GM12878 (cell line): ENCODE results near the gene SPAG9. TPM values are rescaled to one million over a fixed set of nuclear protein-coding genes. Genes with fewer than 3 reads are reported as not detected.

Experiments used
- BCL11A ChIP-seq: IDR thresholded peaks from 2 replicates; pipeline ENCODE4 v1.6.1; 2011; ENCODE audit warnings: low read depth, low read length
- CBX3 ChIP-seq: fragments of 200-600 bp; sonication (generic); IDR thresholded peaks from 2 replicates; pipeline ENCODE4 v1.6.1; 2016; ENCODE audit warnings: low read depth, borderline replicate concordance
- CEBPB ChIP-seq, 2 experiments: fragments of 150-350 bp in 1 of 2; IDR thresholded peaks; 2 replicates each; pipeline ENCODE4 v1.6.1; 2012 to 2014; ENCODE audit warnings: low read depth in 2 of 2, low read length in 2 of 2, borderline replicate concordance in 1 of 2, inconsistent platforms in 1 of 2
- EED ChIP-seq: sonication (generic); IDR thresholded peaks from 2 replicates; pipeline ENCODE4 v1.6.1; 2016; ENCODE audit warnings: antibody characterized with exemption, low read depth
- IKZF2 ChIP-seq, 2 experiments: fragments of 450-650 bp; IDR thresholded peaks; 2 replicates each; pipeline ENCODE4 v1.6.1; 2017; ENCODE audit warnings: mild to moderate bottlenecking in 2 of 2, moderate library complexity in 2 of 2
- NRF1 ChIP-seq: conservative IDR thresholded peaks from 2 replicates; pipeline ENCODE4 v1.6.1; 2011; ENCODE audit warnings: mild to moderate bottlenecking, low read depth, low read length, improper control_type of control experiment
- POLR2A ChIP-seq: IDR thresholded peaks from 2 replicates; pipeline ENCODE4 v1.6.1; 2011; ENCODE audit warnings: low read depth, mild to moderate bottlenecking, low read length
- RAD51 ChIP-seq: fragments of 450-650 bp; IDR thresholded peaks from 2 replicates; pipeline ENCODE4 v1.6.1; 2016; ENCODE audit warnings: moderate library complexity, mild to moderate bottlenecking, inconsistent platforms
- RB1 ChIP-seq: fragments of 450-650 bp; formaldehyde crosslinking; IDR thresholded peaks from 2 replicates; pipeline ENCODE4 v1.6.1; 2017; ENCODE audit warnings: mild to moderate bottlenecking, borderline replicate concordance
- SPI1 ChIP-seq: IDR thresholded peaks from 2 replicates; pipeline ENCODE4 v1.6.1; 2011; ENCODE audit warnings: low read depth, mild to moderate bottlenecking, low read length, moderate library complexity, borderline replicate concordance; ENCODE audit not compliant: insufficient read depth
- SUZ12 ChIP-seq: fragments of 200-600 bp; sonication (generic); IDR thresholded peaks from one replicate; pipeline ENCODE4 v1.6.1; 2018; ENCODE audit warnings: antibody characterized with exemption, mild to moderate bottlenecking; ENCODE audit not compliant: unreplicated experiment
- TBL1XR1 ChIP-seq: IDR thresholded peaks from 2 replicates; pipeline ENCODE4 v1.6.1; 2012; ENCODE audit warnings: low read depth, low read length, improper control_type of control experiment
- ZNF207 ChIP-seq: fragments of 450-650 bp; IDR thresholded peaks from 2 replicates; pipeline ENCODE4 v1.6.1; 2014; ENCODE audit warnings: antibody characterized with exemption, mild to moderate bottlenecking, borderline replicate concordance
- polyA plus RNA-seq, 11 experiments: library from polyadenylated mRNA; depleted of rRNA in 4 of 11; unstranded in 6 of 11; stranded (reverse) in 5 of 11; fragments of >200 nt; fragmentation: Nextera tagmentation in 4 of 11; fragmentation: Illumina TruSeq in 1 of 11; extraction: Ambion mirVana in 4 of 11; extraction: Trizol in 1 of 11; gene quantifications; 1 replicate in 1 of 11; 2 replicates in 10 of 11; pipeline versions ENCODE4 v1.2.1 to v1.2.3, GENCODE V29; 2011 to 2016; ENCODE audit warnings: inconsistent platforms in 2 of 11, missing spikeins in 2 of 11, low read depth in 1 of 11
- total RNA-seq, 4 experiments: library from RNA; depleted of rRNA in 3 of 4; stranded (reverse); fragments of >200 nt in 3 of 4; fragmentation: Illumina TruSeq in 1 of 4; extraction: Trizol in 1 of 4; gene quantifications; 2 replicates each; pipeline versions ENCODE4 v1.2.1 to v1.2.3, GENCODE V29; 2013 to 2021
- TF ChIP-seq, protein P1 (sequence below): fragments of 450-650 bp; IDR thresholded peaks from 2 replicates; pipeline ENCODE4 v1.6.1; 2018; ENCODE audit warnings: borderline replicate concordance, mild to moderate bottlenecking; ENCODE audit not compliant: partially characterized antibody
- TF ChIP-seq, protein P2 (sequence below): fragments of 450-650 bp; formaldehyde crosslinking; IDR thresholded peaks from 2 replicates; pipeline ENCODE4 v1.5.0; 2022; ENCODE audit warnings: mild to moderate bottlenecking, missing genetic modification characterization
- TF ChIP-seq, protein P3 (sequence below): fragments of 450-650 bp; IDR thresholded peaks from 2 replicates; pipeline ENCODE4 v1.6.1; 2014; ENCODE audit warnings: mild to moderate bottlenecking
- TF ChIP-seq, protein P4 (sequence below): fragments of 450-650 bp; formaldehyde crosslinking; IDR thresholded peaks from 2 replicates; pipeline ENCODE4 v1.4.0; 2022; ENCODE audit warnings: mild to moderate bottlenecking, moderate library complexity
- TF ChIP-seq, protein P5 (sequence below): IDR thresholded peaks from 2 replicates; pipeline ENCODE4 v1.6.1; 2012; ENCODE audit warnings: low read depth, low read length, improper control_type of control experiment

The SPAG9 gene
- total and polyA plus RNA-seq, 10 of the 15 experiments (the other 5 are each of a cell fraction or from before 2014, with no cell fraction given), result 6.6 to 42.0 (median 24.9) TPM

DNA sequence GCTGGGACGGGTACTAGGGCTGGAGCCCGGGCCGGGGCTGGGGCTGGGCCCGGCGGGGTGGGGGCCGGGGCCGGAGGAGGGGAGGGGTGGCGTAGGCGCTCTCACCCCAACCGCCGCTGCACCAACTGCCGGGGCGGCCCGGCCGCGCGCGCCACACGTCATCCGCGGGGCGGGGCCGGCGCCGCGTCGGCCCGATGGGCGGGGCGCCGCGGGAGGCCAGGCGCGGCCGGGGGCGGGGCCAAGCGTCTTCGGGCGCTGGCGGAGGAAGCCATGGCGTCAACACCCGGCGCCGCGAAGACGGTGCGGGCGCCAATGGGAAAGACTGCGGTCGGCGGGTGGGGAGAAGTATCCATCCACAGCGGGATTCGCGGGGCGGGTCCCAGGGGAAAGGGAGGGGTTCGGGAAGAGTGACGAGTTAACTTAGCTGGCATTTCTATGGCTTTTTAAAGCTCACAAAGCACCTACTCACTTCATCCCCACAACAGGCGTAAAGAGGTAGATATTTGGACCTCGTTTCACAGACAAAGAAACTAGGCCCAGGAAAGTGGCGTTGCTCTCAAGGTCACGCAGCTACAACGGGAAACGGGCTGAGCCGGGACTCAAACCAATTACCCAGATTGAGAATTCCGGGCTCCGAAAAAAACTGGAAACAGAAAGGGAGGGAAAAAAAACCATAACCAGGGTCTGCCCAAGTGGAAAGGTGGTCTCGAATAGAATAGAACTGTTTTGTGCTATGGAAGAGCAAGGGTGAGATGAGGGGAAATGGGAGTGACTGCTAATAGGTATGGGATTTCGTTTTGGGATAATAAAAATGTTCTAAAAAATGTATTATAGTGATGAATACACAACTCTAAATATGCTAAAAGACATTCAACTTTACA lies at the start of gene SPAG9 (continued):
- TF ChIP-seq, protein P1, sequence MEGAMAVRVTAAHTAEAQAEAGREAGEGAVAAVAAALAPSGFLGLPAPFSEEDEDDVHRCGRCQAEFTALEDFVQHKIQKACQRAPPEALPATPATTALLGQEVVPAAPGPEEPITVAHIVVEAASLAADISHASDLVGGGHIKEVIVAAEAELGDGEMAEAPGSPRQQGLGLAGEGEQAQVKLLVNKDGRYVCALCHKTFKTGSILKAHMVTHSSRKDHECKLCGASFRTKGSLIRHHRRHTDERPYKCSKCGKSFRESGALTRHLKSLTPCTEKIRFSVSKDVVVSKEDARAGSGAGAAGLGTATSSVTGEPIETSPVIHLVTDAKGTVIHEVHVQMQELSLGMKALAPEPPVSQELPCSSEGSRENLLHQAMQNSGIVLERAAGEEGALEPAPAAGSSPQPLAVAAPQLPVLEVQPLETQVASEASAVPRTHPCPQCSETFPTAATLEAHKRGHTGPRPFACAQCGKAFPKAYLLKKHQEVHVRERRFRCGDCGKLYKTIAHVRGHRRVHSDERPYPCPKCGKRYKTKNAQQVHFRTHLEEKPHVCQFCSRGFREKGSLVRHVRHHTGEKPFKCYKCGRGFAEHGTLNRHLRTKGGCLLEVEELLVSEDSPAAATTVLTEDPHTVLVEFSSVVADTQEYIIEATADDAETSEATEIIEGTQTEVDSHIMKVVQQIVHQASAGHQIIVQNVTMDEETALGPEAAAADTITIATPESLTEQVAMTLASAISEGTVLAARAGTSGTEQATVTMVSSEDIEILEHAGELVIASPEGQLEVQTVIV, result no peak
- TF ChIP-seq CEBPB (IDR thresholded peaks at IDR 0.05; ENCODE audit: borderline replicate concordance in 1 of 2, low read depth in 2 of 2, low read length in 2 of 2) (no peak), ZNF207 (peak; percentile 52; the same call in 1 of the 2 replicates), RB1 (no peak; the same call in 1 of the 2 replicates), EED (peak; percentile 95), SPI1 (no peak), NRF1 (no peak), CBX3 (no peak), RAD51 (no peak), IKZF2 (IDR thresholded peaks at IDR 0.05) (peak; percentile 97 to 98), BCL11A (no peak), POLR2A (peak; percentile 88), SUZ12 (no peak), TBL1XR1 (no peak)
- TF ChIP-seq, protein P2, sequence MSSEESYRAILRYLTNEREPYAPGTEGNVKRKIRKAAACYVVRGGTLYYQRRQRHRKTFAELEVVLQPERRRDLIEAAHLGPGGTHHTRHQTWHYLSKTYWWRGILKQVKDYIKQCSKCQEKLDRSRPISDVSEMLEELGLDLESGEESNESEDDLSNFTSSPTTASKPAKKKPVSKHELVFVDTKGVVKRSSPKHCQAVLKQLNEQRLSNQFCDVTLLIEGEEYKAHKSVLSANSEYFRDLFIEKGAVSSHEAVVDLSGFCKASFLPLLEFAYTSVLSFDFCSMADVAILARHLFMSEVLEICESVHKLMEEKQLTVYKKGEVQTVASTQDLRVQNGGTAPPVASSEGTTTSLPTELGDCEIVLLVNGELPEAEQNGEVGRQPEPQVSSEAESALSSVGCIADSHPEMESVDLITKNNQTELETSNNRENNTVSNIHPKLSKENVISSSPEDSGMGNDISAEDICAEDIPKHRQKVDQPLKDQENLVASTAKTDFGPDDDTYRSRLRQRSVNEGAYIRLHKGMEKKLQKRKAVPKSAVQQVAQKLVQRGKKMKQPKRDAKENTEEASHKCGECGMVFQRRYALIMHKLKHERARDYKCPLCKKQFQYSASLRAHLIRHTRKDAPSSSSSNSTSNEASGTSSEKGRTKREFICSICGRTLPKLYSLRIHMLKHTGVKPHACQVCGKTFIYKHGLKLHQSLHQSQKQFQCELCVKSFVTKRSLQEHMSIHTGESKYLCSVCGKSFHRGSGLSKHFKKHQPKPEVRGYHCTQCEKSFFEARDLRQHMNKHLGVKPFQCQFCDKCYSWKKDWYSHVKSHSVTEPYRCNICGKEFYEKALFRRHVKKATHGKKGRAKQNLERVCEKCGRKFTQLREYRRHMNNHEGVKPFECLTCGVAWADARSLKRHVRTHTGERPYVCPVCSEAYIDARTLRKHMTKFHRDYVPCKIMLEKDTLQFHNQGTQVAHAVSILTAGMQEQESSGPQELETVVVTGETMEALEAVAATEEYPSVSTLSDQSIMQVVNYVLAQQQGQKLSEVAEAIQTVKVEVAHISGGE, result no peak
- TF ChIP-seq, protein P3, sequence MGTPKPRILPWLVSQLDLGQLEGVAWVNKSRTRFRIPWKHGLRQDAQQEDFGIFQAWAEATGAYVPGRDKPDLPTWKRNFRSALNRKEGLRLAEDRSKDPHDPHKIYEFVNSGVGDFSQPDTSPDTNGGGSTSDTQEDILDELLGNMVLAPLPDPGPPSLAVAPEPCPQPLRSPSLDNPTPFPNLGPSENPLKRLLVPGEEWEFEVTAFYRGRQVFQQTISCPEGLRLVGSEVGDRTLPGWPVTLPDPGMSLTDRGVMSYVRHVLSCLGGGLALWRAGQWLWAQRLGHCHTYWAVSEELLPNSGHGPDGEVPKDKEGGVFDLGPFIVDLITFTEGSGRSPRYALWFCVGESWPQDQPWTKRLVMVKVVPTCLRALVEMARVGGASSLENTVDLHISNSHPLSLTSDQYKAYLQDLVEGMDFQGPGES, result 0 out of 2 replicates have a peak, but pooled peaks have one; percentile 40
- TF ChIP-seq, protein P4, sequence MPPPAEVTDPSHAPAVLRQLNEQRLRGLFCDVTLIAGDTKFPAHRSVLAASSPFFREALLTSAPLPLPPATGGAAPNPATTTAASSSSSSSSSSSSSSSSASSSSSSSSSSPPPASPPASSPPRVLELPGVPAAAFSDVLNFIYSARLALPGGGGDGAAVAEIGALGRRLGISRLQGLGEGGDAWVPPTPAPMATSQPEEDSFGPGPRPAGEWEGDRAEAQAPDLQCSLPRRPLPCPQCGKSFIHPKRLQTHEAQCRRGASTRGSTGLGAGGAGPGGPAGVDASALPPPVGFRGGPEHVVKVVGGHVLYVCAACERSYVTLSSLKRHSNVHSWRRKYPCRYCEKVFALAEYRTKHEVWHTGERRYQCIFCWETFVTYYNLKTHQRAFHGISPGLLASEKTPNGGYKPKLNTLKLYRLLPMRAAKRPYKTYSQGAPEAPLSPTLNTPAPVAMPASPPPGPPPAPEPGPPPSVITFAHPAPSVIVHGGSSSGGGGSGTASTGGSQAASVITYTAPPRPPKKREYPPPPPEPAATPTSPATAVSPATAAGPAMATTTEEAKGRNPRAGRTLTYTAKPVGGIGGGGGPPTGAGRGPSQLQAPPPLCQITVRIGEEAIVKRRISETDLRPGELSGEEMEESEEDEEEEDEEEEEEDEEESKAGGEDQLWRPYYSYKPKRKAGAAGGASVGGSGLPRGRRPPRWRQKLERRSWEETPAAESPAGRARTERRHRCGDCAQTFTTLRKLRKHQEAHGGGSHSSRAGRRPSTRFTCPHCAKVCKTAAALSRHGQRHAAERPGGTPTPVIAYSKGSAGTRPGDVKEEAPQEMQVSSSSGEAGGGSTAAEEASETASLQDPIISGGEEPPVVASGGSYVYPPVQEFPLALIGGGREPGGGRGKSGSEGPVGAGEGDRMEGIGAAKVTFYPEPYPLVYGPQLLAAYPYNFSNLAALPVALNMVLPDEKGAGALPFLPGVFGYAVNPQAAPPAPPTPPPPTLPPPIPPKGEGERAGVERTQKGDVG, result no peak
- TF ChIP-seq, protein P5, sequence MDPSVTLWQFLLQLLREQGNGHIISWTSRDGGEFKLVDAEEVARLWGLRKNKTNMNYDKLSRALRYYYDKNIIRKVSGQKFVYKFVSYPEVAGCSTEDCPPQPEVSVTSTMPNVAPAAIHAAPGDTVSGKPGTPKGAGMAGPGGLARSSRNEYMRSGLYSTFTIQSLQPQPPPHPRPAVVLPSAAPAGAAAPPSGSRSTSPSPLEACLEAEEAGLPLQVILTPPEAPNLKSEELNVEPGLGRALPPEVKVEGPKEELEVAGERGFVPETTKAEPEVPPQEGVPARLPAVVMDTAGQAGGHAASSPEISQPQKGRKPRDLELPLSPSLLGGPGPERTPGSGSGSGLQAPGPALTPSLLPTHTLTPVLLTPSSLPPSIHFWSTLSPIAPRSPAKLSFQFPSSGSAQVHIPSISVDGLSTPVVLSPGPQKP, result no peak
